Liver (tissue), 9 donors: Measurements from ENCODE around the gene KRTAP4-12. TPM values are rescaled to one million over a fixed set of nuclear protein-coding genes. Genes with fewer than 3 reads are reported as not detected.

Experiments used
- DNase-seq: peaks from one replicate; pipeline ENCODE4 v3.0.0-alpha.2; 2017; ENCODE audit warnings: low spot score
- H3K27ac ChIP-seq, 2 donors: one replicate each; pipeline ENCODE4 v1.7.0; 2013; ENCODE audit warnings: inconsistent platforms in 2 of 2, low read length in 2 of 2, control low read depth in 1 of 2, low read depth in 1 of 2, mild to moderate bottlenecking in 1 of 2
- H3K27me3 ChIP-seq, 4 donors: one replicate each; pipeline versions ENCODE4 v1.6.1 to v1.7.0; 2013; ENCODE audit warnings: low read length in 3 of 4, inconsistent platforms in 1 of 4, mild to moderate bottlenecking in 1 of 4, moderate library complexity in 1 of 4; ENCODE audit not compliant: control insufficient read depth in 4 of 4, insufficient read depth in 4 of 4
- H3K36me3 ChIP-seq, 4 donors: one replicate each; pipeline versions ENCODE4 v1.6.1 to v1.7.0; 2013; ENCODE audit warnings: low read length in 3 of 4, mild to moderate bottlenecking in 3 of 4, low read depth in 1 of 4, moderate library complexity in 1 of 4; ENCODE audit not compliant: control insufficient read depth in 4 of 4, insufficient read depth in 3 of 4
- H3K4me1 ChIP-seq, 4 donors: one replicate each; pipeline versions ENCODE4 v1.6.1 to v1.7.0; 2013; ENCODE audit warnings: low read length in 3 of 4, mild to moderate bottlenecking in 3 of 4, moderate library complexity in 1 of 4; ENCODE audit not compliant: control insufficient read depth in 4 of 4, insufficient read depth in 4 of 4
- H3K4me3 ChIP-seq, 3 donors: one replicate each; pipeline versions ENCODE4 v1.6.1 to v1.7.0; 2013; ENCODE audit warnings: low read length in 3 of 3, control low read depth in 1 of 3, low read depth in 1 of 3, mild to moderate bottlenecking in 1 of 3
- H3K9ac ChIP-seq, 2 donors: one replicate each; pipeline ENCODE4 v1.7.0; 2013; ENCODE audit warnings: low read length in 2 of 2, mild to moderate bottlenecking in 2 of 2, moderate library complexity in 2 of 2, control low read depth in 1 of 2, low read depth in 1 of 2
- H3K9me3 ChIP-seq, 4 donors: one replicate each; pipeline versions ENCODE4 v1.6.1 to v1.7.0; 2013; ENCODE audit warnings: low read length in 3 of 4; ENCODE audit not compliant: control insufficient read depth in 4 of 4
- CTCF ChIP-seq: fragments of 150-350 bp; IDR thresholded peaks from 2 replicates; pipeline ENCODE4 v1.5.1; 2017; ENCODE audit warnings: improper control_type of control experiment, low read depth, low read length; ENCODE audit not compliant: missing input control
- EGR1 ChIP-seq, 2 donors: IDR thresholded peaks; 2 replicates each; pipeline ENCODE4 v1.6.1; 2016 to 2018; ENCODE audit warnings: antibody characterized with exemption in 2 of 2, low read depth in 2 of 2
- FOXA1 ChIP-seq: IDR thresholded peaks from 2 replicates; pipeline ENCODE4 v1.6.1; 2016; ENCODE audit warnings: antibody characterized with exemption
- FOXA2 ChIP-seq: IDR thresholded peaks from 2 replicates; pipeline ENCODE4 v1.6.1; 2016; ENCODE audit warnings: antibody characterized with exemption
- GABPA ChIP-seq, 2 donors: IDR thresholded peaks in 1 of 2; conservative IDR thresholded peaks in 1 of 2; 2 replicates each; pipeline ENCODE4 v1.6.1; 2016; ENCODE audit warnings: antibody characterized with exemption in 2 of 2, mild to moderate bottlenecking in 1 of 2, moderate library complexity in 1 of 2
- HNF4A ChIP-seq, 2 donors: conservative IDR thresholded peaks; 2 replicates each; pipeline ENCODE4 v1.6.1; 2016; ENCODE audit warnings: antibody characterized with exemption in 2 of 2, mild to moderate bottlenecking in 2 of 2
- HNF4G ChIP-seq: IDR thresholded peaks from 2 replicates; pipeline ENCODE4 v1.6.1; 2016; ENCODE audit warnings: antibody characterized with exemption
- JUND ChIP-seq, 2 donors: IDR thresholded peaks; 2 replicates each; pipeline ENCODE4 v1.6.1; 2016; ENCODE audit warnings: antibody characterized with exemption in 2 of 2
- MAX ChIP-seq: IDR thresholded peaks from 2 replicates; pipeline ENCODE4 v1.6.1; 2016; ENCODE audit warnings: antibody characterized with exemption
- NR2F2 ChIP-seq: IDR thresholded peaks from 2 replicates; pipeline ENCODE4 v1.6.1; 2016; ENCODE audit warnings: antibody characterized with exemption
- RAD21 ChIP-seq, 2 donors: IDR thresholded peaks; 2 replicates each; pipeline ENCODE4 v1.6.1; 2016; ENCODE audit warnings: antibody characterized with exemption in 2 of 2, mild to moderate bottlenecking in 2 of 2
- SP1 ChIP-seq: IDR thresholded peaks from 2 replicates; pipeline ENCODE4 v1.6.1; 2018; ENCODE audit warnings: antibody characterized with exemption, mild to moderate bottlenecking
- TAF1 ChIP-seq: conservative IDR thresholded peaks from 2 replicates; pipeline ENCODE4 v1.6.1; 2016; ENCODE audit warnings: antibody characterized with exemption, mild to moderate bottlenecking
- YY1 ChIP-seq: IDR thresholded peaks from 2 replicates; pipeline ENCODE4 v1.6.1; 2016; ENCODE audit warnings: antibody characterized with exemption, mild to moderate bottlenecking
- ZBTB33 ChIP-seq: IDR thresholded peaks from 2 replicates; pipeline ENCODE4 v1.6.1; 2016; ENCODE audit warnings: antibody characterized with exemption
- WGBS: extraction: QIAGEN DNeasy Blood & Tissue Kit; methylation state at CpG from one replicate; pipeline ENCODE4 v1.1.7; 2013; 5-methylcytosine and 5-hydroxymethylcytosine counted together
- polyA plus RNA-seq, 2 donors: library from polyadenylated mRNA; stranded (reverse) in 1 of 2; unstranded in 1 of 2; fragments of 200-250 nt in 1 of 2; fragments of >200 nt in 1 of 2; fragmentation: Nextera tagmentation in 1 of 2; extraction: Ambion mirVana in 1 of 2; gene quantifications; one replicate each; pipeline versions ENCODE4 v1.2.1 to v1.2.3, GENCODE V29; 2013 to 2015
- total RNA-seq, 2 donors: library from RNA; depleted of rRNA; stranded (reverse); fragments of >200 nt; gene quantifications; one replicate each; pipeline ENCODE4 v1.2.3, GENCODE V29; 2014
- TF ChIP-seq, protein P1 (sequence below): IDR thresholded peaks from 2 replicates; pipeline ENCODE4 v1.6.1; 2016; ENCODE audit warnings: antibody characterized with exemption, mild to moderate bottlenecking
- TF ChIP-seq, protein P2 (sequence below): IDR thresholded peaks from 2 replicates; pipeline ENCODE4 v1.6.1; 2016; ENCODE audit warnings: antibody characterized with exemption
- donor health status: healthy.
- donor health status: healthy.
- donor health status: healthy.
- donor health status: healthy.
- donor health status: healthy.

Gene KRTAP4-12
- total and polyA plus RNA-seq, 4 donors, result not detected

DNA sequence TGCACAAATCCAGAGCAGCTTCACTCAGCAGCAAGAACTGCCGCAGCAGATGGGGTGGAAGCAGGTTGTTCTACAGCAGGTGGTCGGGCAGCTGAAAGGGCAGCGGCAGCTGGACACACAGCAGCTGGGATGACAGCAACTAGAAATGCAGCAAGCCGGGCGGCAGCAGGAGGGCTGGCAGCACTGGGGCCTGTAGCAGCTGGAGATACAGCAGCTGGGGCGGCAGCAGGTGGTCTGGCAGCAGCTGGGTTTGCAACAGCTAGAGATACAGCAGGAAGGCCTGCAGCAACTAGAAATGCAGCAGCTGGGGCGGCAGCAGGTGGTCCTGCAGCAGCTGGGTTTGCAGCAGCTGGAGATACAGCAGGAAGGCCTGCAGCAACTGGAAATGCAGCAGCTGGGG is 43.6 kb upstream of the KRTAP4-12 start (continued):
- no peak for TF ChIP-seq ZBTB33

DNA sequence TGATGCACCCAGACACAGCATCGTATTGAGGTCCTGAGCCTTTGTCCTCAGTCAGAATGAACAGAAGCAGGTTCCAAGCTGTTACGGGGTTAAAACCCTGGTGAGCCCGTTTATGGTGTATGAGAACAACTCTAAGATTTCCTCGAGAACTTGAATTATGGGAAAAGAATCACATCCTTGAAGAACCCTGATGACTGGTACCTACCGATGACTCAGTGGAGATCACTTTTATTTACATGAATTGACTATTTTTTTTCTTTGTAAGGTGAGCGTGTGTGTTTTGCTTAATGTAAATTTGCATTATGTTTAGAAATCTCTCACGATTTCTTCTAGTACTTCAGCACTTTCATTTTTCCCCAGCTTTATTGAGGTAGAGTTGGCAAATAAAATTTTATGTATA is 39.8 kb upstream of the KRTAP4-12 start:
- Histone ChIP-seq H3K4me3 (no peak overlapping the region), H3K27me3 (peaks cover 0 to 5% (median under 1%) of the 10 kb centered on the region in 4 donors), H3K9me3 (no peaks in the 10 kb centered on the region), H3K4me1 (no peaks in the 10 kb centered on the region), H3K9ac (no peak overlapping the region), H3K36me3 (no peaks in the 10 kb centered on the region), H3K27ac (no peak overlapping the region)
- TF ChIP-seq FOXA2, result no peak
- no peak for TF ChIP-seq YY1
- no peak for TF ChIP-seq JUND (IDR thresholded peaks at IDR 0.05)
- TF ChIP-seq HNF4G, result no peak
- no peak for TF ChIP-seq GABPA (IDR thresholded peaks at IDR 0.05 in 1 of 2, conservative IDR thresholded peaks at IDR 0.05 in 1 of 2)
- TF ChIP-seq, protein P1, sequence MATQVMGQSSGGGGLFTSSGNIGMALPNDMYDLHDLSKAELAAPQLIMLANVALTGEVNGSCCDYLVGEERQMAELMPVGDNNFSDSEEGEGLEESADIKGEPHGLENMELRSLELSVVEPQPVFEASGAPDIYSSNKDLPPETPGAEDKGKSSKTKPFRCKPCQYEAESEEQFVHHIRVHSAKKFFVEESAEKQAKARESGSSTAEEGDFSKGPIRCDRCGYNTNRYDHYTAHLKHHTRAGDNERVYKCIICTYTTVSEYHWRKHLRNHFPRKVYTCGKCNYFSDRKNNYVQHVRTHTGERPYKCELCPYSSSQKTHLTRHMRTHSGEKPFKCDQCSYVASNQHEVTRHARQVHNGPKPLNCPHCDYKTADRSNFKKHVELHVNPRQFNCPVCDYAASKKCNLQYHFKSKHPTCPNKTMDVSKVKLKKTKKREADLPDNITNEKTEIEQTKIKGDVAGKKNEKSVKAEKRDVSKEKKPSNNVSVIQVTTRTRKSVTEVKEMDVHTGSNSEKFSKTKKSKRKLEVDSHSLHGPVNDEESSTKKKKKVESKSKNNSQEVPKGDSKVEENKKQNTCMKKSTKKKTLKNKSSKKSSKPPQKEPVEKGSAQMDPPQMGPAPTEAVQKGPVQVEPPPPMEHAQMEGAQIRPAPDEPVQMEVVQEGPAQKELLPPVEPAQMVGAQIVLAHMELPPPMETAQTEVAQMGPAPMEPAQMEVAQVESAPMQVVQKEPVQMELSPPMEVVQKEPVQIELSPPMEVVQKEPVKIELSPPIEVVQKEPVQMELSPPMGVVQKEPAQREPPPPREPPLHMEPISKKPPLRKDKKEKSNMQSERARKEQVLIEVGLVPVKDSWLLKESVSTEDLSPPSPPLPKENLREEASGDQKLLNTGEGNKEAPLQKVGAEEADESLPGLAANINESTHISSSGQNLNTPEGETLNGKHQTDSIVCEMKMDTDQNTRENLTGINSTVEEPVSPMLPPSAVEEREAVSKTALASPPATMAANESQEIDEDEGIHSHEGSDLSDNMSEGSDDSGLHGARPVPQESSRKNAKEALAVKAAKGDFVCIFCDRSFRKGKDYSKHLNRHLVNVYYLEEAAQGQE, result no peak
- DNase-seq, result no peak
- WGBS, result 68% methylated on average over 7 of the region's 7 CpGs

GRCh38 chr17:41160648-41161047 is 36.7 kb upstream of the KRTAP4-12 start, which contains the start of gene KRTAP4-4:
Gene KRTAP4-4 (minus strand): TSS chr17:41160748. CDS start chr17:41160691, 57 bp downstream.
- WGBS, result 76% methylated on average over 1 of the region's 1 CpG
- Histone ChIP-seq H3K27me3 (peaks cover 0 to 5% (median under 1%) of the 10 kb centered on the region in 4 donors), H3K9me3 (no peaks in the 10 kb centered on the region), H3K4me3 (no peak within 1 kb of the TSS), H3K27ac (no peak within 1 kb of the TSS), H3K36me3 (no peaks in the 10 kb centered on the region), H3K9ac (no peak within 1 kb of the TSS), H3K4me1 (no peaks in the 10 kb centered on the region)
- DNase-seq, result no peak
- no peak for TF ChIP-seq HNF4G
- no peak for TF ChIP-seq CTCF
- no peak for TF ChIP-seq GABPA (IDR thresholded peaks at IDR 0.05 in 1 of 2, conservative IDR thresholded peaks at IDR 0.05 in 1 of 2)
- no peak for TF ChIP-seq RAD21 (IDR thresholded peaks at IDR 0.05)
- no peak for TF ChIP-seq EGR1 (IDR thresholded peaks at IDR 0.05; ENCODE audit: low read depth in 2 of 2)
- no peak for TF ChIP-seq NR2F2
- TF ChIP-seq TAF1, result no peak
- TF ChIP-seq FOXA1, result no peak
- TF ChIP-seq HNF4A (conservative IDR thresholded peaks at IDR 0.05), result no peak
- TF ChIP-seq FOXA2, result no peak
- no peak for TF ChIP-seq SP1
- no peak for TF ChIP-seq ZBTB33
- TF ChIP-seq, protein P2, sequence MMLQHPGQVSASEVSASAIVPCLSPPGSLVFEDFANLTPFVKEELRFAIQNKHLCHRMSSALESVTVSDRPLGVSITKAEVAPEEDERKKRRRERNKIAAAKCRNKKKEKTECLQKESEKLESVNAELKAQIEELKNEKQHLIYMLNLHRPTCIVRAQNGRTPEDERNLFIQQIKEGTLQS, result no peak
- TF ChIP-seq, protein P1, result no peak
- TF ChIP-seq YY1, result no peak
- no peak for TF ChIP-seq JUND (IDR thresholded peaks at IDR 0.05)
- TF ChIP-seq MAX, result no peak
